ENCODE results near the gene TRPV5. TPM values are rescaled to one million over a fixed set of nuclear protein-coding genes. Genes with fewer than 3 reads are reported as not detected.

The TRPV5 gene
- total RNA-seq, 5 donors from 2014 or later (not counting 1 experiment from before 2014, with no cell fraction given), result not detected

DNA sequence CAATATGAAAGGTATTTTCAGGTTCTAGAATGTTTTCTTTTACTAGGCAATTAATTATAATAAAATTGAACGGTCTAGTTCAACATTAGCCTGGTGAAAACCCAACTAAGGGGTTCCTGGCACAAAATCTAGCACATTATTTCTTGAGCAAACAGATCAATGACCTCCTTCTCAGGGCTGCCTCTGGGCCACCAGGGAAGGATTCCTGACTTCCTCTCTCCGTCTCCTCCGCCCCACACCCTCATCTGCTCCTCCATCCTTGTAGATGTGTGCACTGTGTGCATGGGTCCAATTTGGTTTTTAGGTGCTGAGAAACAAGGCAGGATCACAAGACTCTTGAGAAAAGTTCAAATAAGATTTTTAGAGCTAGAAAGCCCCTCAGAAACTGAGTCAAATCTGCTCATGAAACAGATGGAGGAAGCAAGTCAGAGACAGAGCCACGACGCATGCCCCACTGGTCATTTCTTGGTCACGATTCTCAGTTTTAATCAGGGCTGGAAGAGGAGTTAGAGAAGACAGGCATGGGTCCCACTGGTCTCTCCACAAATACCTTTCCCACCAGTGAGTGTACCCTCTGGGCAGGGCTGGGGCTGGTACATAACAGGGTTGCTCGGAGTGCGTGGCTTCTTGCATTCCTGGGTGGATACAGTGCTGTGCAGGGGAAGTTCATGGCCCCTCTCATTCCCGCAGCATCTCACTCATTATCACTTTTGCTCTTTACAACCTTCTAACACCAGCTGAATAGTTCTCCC lies 51.8 kb downstream of the TRPV5 start:
- no peak for ATAC-seq (replicated peaks in 1 of 4)
- H3K9me3 Mint-ChIP-seq, result no peaks in the 10 kb centered on the region
- H3K4me1 ChIP-seq (ENCODE audit: control insufficient read depth in 1 of 2, extremely low read depth in 1 of 2, insufficient read depth in 2 of 2, low read length in 2 of 2), result peaks cover 0 to 2% of the 10 kb centered on the region in 2 experiments
- peaks cover 0 to 10% of the 10 kb centered on the region in 2 donors for H3K27me3 Mint-ChIP-seq
- POLR2A ChIA-PET, result no interaction called here
- H3K36me3 ChIP-seq (ENCODE audit: control insufficient read depth in 2 of 2, extremely low read depth in 1 of 2, insufficient read depth in 1 of 2, low read length in 1 of 2), result no peaks in the 10 kb centered on the region
- H3K4me3 ChIP-seq (ENCODE audit: control insufficient read depth in 1 of 2, extremely low read depth in 1 of 2, low read length in 1 of 2), result no peak overlapping the region
- DNase-seq, result peak in 1 of 35 experiments; percentile 12
- H3K4me1 Mint-ChIP-seq, result no peaks in the 10 kb centered on the region
- WGBS (ENCODE audit: insufficient coverage), result 80% methylated on average over 2 of the region's 9 CpGs
- H3K36me3 Mint-ChIP-seq, result no peaks in the 10 kb centered on the region
- peaks cover 0 to 15% of the 10 kb centered on the region in 2 experiments for H3K27me3 ChIP-seq (replicated peaks in 1 of 2; ENCODE audit: control insufficient read depth in 2 of 2, extremely low read depth in 1 of 2, insufficient read depth in 2 of 2, low read length in 1 of 2)
- H3K27ac ChIP-seq (ENCODE audit: low read length), result no peak overlapping the region
- H3K27ac Mint-ChIP-seq, result no peak overlapping the region
- no peaks in the 10 kb centered on the region for H3K9me3 ChIP-seq
- CTCF ChIA-PET, result interaction anchor here (0.6 to 2.0 kb wide), 3 partner anchors 64 to 334 kb away, joined by 3 to 4 read pairs (median 4); no protein-coding TSS in a partner anchor
- no peak overlapping the region for H3K4me3 Mint-ChIP-seq

DNA sequence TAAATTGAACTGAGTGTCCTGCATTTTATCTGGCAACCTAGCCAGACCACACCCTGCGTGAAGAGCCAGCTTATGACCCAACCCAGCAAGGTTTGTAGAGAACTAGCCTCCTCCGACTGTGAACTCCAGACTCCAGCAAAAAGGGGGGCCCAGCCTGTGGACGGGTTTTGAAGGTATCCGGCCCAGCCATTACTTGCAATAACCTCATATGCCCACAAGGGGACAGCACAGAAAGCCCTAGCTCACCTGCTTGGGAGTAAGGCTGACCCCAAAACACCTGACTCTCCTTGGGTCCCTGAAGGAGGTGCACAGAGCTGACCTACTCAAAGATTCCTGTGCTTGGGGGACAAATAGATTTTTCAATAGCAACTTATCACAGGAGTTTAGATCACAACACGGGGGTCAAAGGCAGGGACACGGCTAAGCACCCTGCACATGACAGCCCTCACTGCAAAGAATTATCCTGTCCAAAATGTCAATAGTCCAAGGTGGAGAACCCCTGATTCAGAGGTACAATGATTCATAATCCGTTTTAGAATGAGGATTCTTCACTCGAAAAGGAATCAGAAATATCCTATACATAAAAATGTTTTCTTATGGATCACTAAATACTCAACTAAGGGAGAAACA lies 52.6 kb downstream of the TRPV5 start:
- ChIA-PET POLR2A (no interaction called here), CTCF (interaction anchor here (0.5 to 2.0 kb wide), 6 partner anchors 65 to 1946 kb away, joined by 3 to 4 read pairs (median 4); no protein-coding TSS in a partner anchor)
- Histone ChIP-seq H3K27me3 (replicated peaks in 1 of 2; ENCODE audit: control insufficient read depth in 2 of 2, extremely low read depth in 1 of 2, insufficient read depth in 2 of 2, low read length in 1 of 2) (peaks cover 0 to 19% of the 10 kb centered on the region in 2 experiments), H3K27ac (ENCODE audit: low read length) (no peak overlapping the region), H3K36me3 (ENCODE audit: control insufficient read depth in 2 of 2, extremely low read depth in 1 of 2, insufficient read depth in 1 of 2, low read length in 1 of 2) (no peaks in the 10 kb centered on the region), H3K4me3 (ENCODE audit: control insufficient read depth in 1 of 2, extremely low read depth in 1 of 2, low read length in 1 of 2) (no peak overlapping the region), H3K9me3 (no peaks in the 10 kb centered on the region), H3K4me1 (ENCODE audit: control insufficient read depth in 1 of 2, extremely low read depth in 1 of 2, insufficient read depth in 2 of 2, low read length in 2 of 2) (peaks cover 0 to 2% of the 10 kb centered on the region in 2 experiments)
- Mint-ChIP-seq H3K27ac (no peak overlapping the region), H3K9me3 (no peaks in the 10 kb centered on the region), H3K27me3 (peaks cover 0 to 10% of the 10 kb centered on the region in 2 donors), H3K4me3 (no peak overlapping the region), H3K36me3 (no peaks in the 10 kb centered on the region), H3K4me1 (no peaks in the 10 kb centered on the region)
- ATAC-seq (replicated peaks in 1 of 4), result peak; percentile 61 to 72 (median 70)
- peak in 31 of 35 experiments; percentile 16 to 72 (median 34) for DNase-seq
- WGBS (ENCODE audit: insufficient coverage), result 53% methylated on average over 3 of the region's 8 CpGs

DNA sequence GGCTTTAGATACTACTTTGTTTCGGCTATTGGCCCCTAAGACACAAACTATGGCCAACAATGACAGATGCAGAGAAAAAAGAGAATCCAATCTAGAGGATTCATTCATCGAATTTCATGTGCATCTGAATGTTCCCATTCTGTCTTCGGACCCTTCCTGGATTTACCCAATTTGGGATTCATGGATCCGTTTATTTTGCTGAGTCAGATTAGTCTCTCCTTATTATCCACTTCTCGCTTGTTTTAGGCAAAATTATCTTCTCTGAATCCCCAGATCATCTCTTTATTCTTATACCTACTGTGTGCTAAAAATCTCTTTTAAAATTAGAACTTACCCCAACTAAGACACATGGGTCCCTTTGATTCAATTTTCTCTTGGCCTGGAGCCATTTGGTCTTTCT lies 54.5 kb downstream of the TRPV5 start:
- Histone ChIP-seq H3K27ac (ENCODE audit: low read length) (no peak overlapping the region), H3K4me3 (ENCODE audit: control insufficient read depth in 1 of 2, extremely low read depth in 1 of 2, low read length in 1 of 2) (no peak overlapping the region), H3K4me1 (ENCODE audit: control insufficient read depth in 1 of 2, extremely low read depth in 1 of 2, insufficient read depth in 2 of 2, low read length in 2 of 2) (peaks cover 0 to 2% of the 10 kb centered on the region in 2 experiments), H3K9me3 (no peaks in the 10 kb centered on the region), H3K27me3 (replicated peaks in 1 of 2; ENCODE audit: control insufficient read depth in 2 of 2, extremely low read depth in 1 of 2, insufficient read depth in 2 of 2, low read length in 1 of 2) (peaks cover 0 to 11% of the 10 kb centered on the region in 2 experiments), H3K36me3 (ENCODE audit: control insufficient read depth in 2 of 2, extremely low read depth in 1 of 2, insufficient read depth in 1 of 2, low read length in 1 of 2) (no peaks in the 10 kb centered on the region)
- H3K4me3 Mint-ChIP-seq, result no peak overlapping the region
- 71% methylated on average over 5 of the region's 5 CpGs for WGBS (ENCODE audit: insufficient coverage)
- H3K9me3 Mint-ChIP-seq, result no peaks in the 10 kb centered on the region
- H3K27me3 Mint-ChIP-seq, result peaks cover 0 to 11% of the 10 kb centered on the region in 2 donors
- H3K36me3 Mint-ChIP-seq, result no peaks in the 10 kb centered on the region
- ATAC-seq (replicated peaks in 1 of 4) (no peak), DNase-seq (no peak)
- ChIA-PET POLR2A (no interaction called here), CTCF (interaction anchor here (0.5 kb wide), 2 partner anchors 9 to 21 kb away, joined by 6 read pairs; no protein-coding TSS in a partner anchor)
- no peak overlapping the region for H3K27ac Mint-ChIP-seq
- no peaks in the 10 kb centered on the region for H3K4me1 Mint-ChIP-seq

DNA sequence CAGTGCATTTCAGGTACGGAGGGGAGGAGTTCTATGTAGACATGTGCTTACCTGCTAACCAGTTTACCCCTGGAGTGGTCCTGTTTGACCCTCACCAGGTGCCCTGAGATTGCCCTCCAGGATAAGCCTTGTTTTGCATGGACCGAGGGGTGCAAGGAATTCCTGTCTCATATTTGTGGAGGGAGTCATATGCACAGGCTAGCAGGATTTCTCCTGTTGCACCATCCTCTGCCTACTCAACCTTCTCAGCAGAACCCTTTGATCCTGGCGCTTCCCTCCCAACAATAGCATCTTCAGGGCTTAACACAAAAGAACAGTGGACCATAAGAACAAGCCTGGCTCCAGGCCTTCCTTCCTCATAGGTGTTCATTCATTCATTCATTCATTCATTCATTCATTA lies 55.2 kb downstream of the TRPV5 start:
- H3K9me3 ChIP-seq, result no peaks in the 10 kb centered on the region
- Mint-ChIP-seq H3K27me3 (peaks cover 0 to 8% of the 10 kb centered on the region in 2 donors), H3K4me1 (no peaks in the 10 kb centered on the region), H3K36me3 (no peaks in the 10 kb centered on the region), H3K9me3 (no peaks in the 10 kb centered on the region), H3K27ac (no peak overlapping the region), H3K4me3 (no peak overlapping the region)
- ChIA-PET CTCF (no interaction called here), POLR2A (no interaction called here)
- ATAC-seq (replicated peaks in 1 of 4) (no peak), DNase-seq (no peak)
- WGBS (ENCODE audit: insufficient coverage), result 53% methylated on average over 2 of the region's 3 CpGs
- H3K27ac ChIP-seq (ENCODE audit: low read length), result no peak overlapping the region
- peaks cover 0 to 12% of the 10 kb centered on the region in 2 experiments for H3K27me3 ChIP-seq (replicated peaks in 1 of 2; ENCODE audit: control insufficient read depth in 2 of 2, extremely low read depth in 1 of 2, insufficient read depth in 2 of 2, low read length in 1 of 2)
- no peaks in the 10 kb centered on the region for H3K36me3 ChIP-seq (ENCODE audit: control insufficient read depth in 2 of 2, extremely low read depth in 1 of 2, insufficient read depth in 1 of 2, low read length in 1 of 2)
- no peak overlapping the region for H3K4me3 ChIP-seq (ENCODE audit: control insufficient read depth in 1 of 2, extremely low read depth in 1 of 2, low read length in 1 of 2)
- H3K4me1 ChIP-seq (ENCODE audit: control insufficient read depth in 1 of 2, extremely low read depth in 1 of 2, insufficient read depth in 2 of 2, low read length in 2 of 2), result peaks cover 0 to 2% of the 10 kb centered on the region in 2 experiments

DNA sequence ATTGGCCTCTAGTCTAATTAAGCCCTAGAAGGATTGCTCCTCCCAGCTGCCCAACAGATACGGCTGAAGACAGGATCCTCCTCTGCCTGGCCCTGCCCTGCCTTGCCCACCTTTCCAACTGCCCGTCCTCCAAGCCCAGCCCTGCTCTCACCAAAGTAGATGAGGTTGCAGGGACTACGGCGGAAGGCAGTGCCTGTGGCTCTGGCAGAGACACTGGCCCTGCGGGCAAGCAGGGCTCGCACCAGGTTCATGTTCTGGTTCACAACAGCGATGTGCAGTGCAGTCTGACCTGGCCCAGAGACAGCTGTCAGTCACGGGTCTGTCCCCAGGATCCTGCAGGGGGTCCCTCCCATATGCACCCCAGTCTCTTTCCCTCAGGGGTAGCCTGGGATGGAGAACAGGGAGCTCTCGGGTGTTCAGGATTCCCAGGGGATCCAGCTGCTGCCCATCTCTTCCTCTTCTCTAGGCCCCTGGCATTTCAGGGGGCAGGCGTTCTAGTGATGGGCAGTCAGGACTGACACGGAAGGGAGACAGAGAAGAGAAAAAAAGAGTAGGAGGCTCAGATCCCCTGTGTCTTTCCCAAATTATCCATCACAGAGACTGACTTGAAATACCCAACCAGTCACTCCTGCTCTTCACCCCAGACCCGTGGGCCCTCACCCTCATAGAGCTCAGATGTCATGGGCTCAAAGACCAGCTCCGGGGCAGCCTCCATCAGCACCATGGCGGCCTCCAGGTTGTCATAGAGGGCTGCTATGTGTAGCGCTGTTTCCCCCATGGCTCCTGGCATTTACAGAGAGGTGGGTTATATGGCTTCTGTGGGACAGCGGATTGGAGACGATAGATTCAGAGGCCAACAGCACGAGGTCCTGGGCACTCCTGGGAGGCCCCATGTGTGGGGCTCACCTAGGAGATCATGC lies 56.3 kb downstream of the TRPV5 start:
- no peaks in the 10 kb centered on the region for H3K4me1 Mint-ChIP-seq
- no peaks in the 10 kb centered on the region for H3K36me3 Mint-ChIP-seq
- H3K27ac Mint-ChIP-seq, result no peak overlapping the region
- POLR2A ChIA-PET, result no interaction called here
- Histone ChIP-seq H3K9me3 (no peaks in the 10 kb centered on the region), H3K4me1 (ENCODE audit: control insufficient read depth in 1 of 2, extremely low read depth in 1 of 2, insufficient read depth in 2 of 2, low read length in 2 of 2) (peaks cover 0 to 2% of the 10 kb centered on the region in 2 experiments), H3K36me3 (ENCODE audit: control insufficient read depth in 2 of 2, extremely low read depth in 1 of 2, insufficient read depth in 1 of 2, low read length in 1 of 2) (no peaks in the 10 kb centered on the region), H3K27me3 (replicated peaks in 1 of 2; ENCODE audit: control insufficient read depth in 2 of 2, extremely low read depth in 1 of 2, insufficient read depth in 2 of 2, low read length in 1 of 2) (peaks cover 0 to 12% of the 10 kb centered on the region in 2 experiments), H3K4me3 (ENCODE audit: control insufficient read depth in 1 of 2, extremely low read depth in 1 of 2, low read length in 1 of 2) (no peak overlapping the region), H3K27ac (ENCODE audit: low read length) (no peak overlapping the region)
- CTCF ChIA-PET, result interaction anchor here in 1 of 2 donors (0.6 kb wide), 1 partner anchor 593 kb away, joined by 5 read pairs; no protein-coding TSS in a partner anchor
- H3K27me3 Mint-ChIP-seq, result peaks cover 0 to 8% of the 10 kb centered on the region in 2 donors
- ATAC-seq (replicated peaks in 1 of 4) (no peak), DNase-seq (no peak)
- H3K4me3 Mint-ChIP-seq, result no peak overlapping the region
- no peaks in the 10 kb centered on the region for H3K9me3 Mint-ChIP-seq
- 88% methylated on average over 10 of the region's 18 CpGs for WGBS (ENCODE audit: insufficient coverage)

Data from T-cell (primary cell).